HG03469 (cell line): ENCODE data around the gene SMIM38.

Experiments used
- ATAC-seq: cut with Tn5 transposase; IDR thresholded peaks from one replicate; pipeline ENCODE4 v1.9.1; 2021; ENCODE audit warnings: mild to moderate bottlenecking, moderate library complexity, moderate number of reproducible peaks; ENCODE audit not compliant: unreplicated experiment

The SMIM38 gene

DNA sequence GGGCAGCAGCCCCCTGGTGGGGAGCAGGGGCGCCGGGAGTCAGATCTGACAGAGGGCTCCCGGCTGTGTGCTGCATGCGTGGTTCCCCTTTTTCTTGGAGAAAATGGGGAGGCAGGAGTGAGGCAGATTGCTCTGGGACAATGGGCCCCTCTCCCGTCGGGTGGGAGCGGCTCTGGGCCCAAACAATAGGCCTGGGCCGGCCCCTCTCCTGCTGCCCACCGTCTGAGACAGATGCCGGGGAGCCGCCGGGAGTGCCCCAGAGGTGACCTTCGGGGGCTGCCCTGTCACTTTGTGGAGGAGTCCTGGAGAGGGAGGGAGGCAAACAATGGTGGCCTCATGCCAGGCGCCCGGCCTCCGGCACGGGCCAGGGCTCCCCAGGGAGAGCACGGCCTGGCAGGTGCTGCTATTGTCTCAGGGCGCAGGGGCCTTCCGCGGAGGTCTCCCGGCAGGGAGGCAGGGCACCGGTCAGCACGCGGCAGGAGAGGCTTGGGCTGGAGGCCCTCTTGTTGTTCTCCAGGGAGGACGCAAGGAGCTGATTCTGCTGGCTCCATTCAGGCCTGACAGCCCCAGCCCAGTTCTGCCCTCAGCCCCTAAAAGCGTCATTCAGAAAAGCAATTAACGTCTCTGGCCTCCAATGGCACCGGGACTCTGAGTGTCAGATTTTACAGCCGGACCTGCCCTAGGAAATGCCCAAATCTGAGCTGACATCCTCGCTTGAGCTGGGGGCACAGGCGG lies 44.8 kb downstream of the SMIM38 start:
- ATAC-seq: no peak

DNA sequence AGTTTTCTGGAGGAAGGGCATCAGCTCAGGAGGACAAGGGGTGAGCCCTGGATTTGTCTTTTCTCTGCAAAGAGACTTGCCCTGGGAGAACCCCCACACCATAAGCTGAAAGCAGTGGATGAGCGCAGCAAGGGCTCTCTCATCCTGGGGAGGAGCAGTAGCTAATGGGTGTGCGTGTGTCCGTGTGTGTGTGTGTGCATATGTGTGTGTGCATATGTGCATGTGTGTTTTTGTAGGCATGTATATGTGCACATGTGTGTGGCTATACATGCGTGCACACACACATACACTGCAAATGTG lies 45.3 kb downstream of the SMIM38 start:
- ATAC-seq: no peak

DNA sequence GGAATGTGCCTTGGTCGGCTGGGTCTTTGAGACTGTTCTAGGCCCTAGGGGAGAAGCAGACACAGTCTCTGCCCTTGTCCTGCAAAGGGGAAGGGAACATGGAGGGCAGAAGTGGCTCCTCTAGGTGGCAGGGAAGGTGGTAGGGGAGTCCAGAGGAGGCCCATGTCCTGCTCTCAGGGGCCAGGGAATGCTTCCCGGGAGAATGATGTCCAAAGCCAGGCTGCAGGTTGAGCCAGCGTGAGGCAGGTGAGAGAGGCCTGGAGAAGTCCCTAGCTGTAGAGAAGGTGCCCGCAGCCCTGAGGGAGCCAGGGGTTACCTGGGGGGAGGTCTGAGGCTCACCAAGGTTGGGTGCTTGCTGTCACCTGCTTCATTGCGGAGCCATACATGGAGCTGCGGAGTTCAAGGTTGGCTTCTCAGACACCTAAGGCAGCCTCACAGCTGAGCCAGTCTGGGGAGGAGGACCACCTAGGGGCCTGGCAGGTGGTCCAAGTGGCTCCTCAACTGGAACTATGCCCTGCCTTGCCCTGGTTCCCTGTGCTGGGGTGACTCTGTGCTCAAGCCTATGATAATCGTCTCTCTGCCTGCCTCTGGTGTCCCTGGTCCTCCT lies 46.1 kb downstream of the SMIM38 start:
- ATAC-seq: no peak

DNA sequence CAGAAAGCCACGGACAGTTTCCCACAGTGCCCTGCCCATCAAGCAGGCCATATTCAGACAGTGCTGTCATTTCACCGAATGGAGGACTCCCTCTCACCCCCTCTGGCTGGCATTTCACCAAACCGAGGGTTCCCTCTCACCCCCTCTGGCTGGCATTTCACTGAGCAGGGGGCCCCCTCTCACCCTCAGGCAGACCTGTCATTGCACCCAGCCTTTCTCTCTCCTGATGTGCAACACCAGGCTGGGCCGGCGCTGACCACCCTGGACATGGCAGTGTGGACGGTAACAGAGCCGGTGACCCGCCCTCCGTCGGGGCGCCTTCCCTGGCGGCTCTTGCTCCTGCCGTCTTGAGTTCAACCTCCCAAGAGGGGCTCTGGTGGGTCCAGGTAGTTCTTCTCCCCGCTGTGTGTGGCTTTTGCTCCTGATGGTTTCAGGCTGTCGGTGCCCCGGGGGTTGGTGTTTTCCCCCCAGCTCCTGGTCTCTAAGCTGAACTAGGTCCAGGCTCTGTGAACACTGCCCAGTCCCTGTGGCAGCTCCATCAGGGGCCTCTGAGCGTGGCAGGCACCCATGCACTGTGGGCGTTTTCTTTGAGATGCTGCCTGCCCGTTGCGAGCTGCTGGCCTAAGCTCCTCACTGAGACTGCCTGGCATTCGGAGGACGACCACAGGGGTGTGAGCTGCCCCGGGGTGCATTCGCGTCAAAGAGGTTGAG lies 46.9 kb downstream of the SMIM38 start:
- no peak for ATAC-seq

DNA sequence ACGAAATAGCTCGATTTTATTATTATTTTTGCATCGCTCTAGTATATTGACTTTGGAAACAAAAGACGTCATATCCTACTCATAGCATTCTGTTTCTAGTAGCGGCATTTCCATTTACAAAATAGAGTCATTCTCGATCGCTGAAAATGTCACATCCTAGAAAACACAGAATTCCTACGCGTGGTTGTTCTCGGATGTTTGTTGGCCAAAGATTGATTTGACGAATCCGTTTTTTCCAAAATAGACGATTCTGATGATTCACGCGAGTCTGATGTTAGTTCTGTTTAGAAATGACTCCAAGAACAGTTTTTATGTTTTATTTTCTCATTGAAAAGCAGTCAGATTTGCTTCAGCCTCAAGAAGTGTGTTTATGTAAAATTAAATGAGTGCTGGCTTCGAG lies 47.6 kb downstream of the SMIM38 start:
- no peak for ATAC-seq

DNA sequence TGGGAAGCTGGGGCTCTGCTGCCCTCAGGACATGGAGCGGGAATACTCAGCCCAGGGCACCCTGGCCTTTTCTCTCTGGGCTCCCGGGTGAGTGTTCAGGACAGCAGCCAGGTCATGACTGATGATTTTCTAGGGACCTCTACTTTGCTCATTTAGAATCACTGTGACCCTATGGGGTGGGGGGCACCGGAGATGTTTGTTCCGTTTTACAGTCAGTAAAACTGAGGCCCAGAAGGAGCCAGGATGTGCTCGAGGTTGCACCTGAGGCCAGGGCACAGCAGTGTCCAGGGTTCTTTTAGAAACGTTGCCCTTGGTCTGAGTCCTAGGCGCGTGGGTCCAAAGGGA lies 48.1 kb downstream of the SMIM38 start:
- no peak for ATAC-seq

DNA sequence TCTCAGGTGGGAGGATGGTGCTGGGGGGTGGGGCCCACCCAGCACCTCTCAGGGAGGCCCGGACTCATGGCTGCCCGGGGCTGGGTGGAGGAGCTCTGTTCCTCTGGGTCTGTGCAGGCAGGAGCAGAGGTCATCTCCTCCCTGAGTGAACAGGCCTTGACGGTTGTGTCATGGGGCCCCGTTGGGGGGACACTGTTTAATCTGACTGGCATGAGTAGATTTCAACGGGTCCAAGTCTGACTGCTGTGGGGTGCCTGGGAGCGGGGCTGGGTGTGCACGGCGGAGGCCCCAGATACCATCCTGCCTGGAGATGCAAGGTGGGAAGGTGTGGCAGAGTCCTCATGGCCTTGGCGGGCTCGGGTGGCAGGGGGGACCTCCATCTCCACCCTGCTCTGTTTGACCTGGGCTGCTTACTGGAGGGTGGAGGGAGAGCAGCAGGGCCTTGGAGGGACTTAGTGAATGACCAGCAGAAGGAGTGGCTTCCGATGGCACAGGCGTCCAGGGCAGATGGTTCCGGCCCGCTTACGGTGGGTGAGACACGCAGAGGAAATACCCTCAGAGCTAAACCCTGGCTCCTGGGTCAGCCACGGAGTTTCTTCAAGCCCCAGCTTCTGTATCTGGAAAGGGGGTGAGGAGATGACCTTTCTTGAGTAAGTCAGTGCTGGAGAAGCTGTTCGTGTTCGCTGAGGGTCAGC lies 48.7 kb downstream of the SMIM38 start:
- ATAC-seq: no peak

DNA sequence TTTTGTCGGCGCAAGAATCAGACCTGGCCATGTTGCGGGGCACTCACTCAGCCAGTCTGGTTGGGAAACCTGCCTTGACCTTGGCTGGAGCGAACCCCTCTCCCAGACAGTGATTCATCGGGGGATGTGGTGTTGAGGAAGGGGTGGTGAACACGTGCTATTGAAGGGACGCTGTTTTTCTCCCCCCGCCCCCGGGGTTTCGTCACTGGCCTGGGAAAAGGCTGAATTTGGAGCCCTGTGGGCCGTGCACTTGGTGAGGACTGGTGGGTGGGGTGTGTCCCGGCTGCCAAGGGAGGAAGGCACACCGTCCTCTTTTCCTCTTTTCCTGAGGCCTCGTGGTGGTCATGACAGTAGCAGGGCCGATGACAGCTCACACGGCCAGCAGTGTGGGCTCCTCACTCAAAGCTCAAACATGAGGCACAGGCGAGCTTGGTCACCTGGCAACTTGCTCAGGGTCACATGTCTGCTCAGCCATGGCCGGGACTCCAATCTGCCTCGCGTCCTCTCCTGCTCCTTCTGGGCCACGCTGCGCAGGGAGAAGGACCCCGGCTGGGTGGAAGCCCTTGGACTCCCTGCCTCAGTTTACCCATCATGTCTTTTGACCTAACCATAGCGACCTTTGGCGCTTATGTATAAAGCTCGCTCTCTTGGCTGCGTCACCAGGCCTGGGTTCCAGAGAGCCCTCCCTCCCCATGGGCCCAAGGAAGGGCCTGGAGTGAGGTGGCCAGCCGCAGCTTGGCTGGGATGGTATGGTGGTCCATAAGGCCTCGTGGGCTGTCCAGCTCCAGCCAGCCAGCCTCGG lies 49.4 kb downstream of the SMIM38 start:
- no peak for ATAC-seq
